HCT116 (cell line): ENCODE measurements around the gene NPR3. TPM values are rescaled to one million over a fixed set of nuclear protein-coding genes. Genes with fewer than 3 reads are reported as not detected.

Source experiments
- ATAC-seq: fragments of 200-7000 bp; cut with Tn5 transposase; 2 replicates; pipeline ENCODE4 v1.9.1; 2020; ENCODE audit warnings: mild to moderate bottlenecking, moderate library complexity
- BruUV-seq: library from RNA; stranded (reverse); fragments of 400-500 nt; replicated peaks from 2 replicates; lab custom pipeline; 2021; lab: Mats Ljungman, UMichigan
- CTCF ChIA-PET: fragments of 300-600 bp; sonication (Branson Sonifier 250); formaldehyde crosslinking; loops from one replicate; lab custom pipeline; 2021; ENCODE audit warnings: antibody characterized with exemption; lab: Charles Lee
- POLR2A ChIA-PET: fragments of 300-600, 350-600 bp; sonication (Branson Sonifier 250); formaldehyde crosslinking; loops from one replicate; lab custom pipeline; 2021; ENCODE audit warnings: antibody characterized with exemption; lab: Charles Lee
- RAD21 ChIA-PET, 2 experiments: fragments of 300-600 bp; sonication (Branson Sonifier 250); formaldehyde crosslinking; loops; one replicate each; lab custom pipeline; 2023; ENCODE audit warnings: low total read pairs in 2 of 2; ENCODE audit not compliant: uncharacterized antibody in 2 of 2, unreplicated experiment in 2 of 2, low non-redundant PET in 1 of 2; lab: Charles Lee
- DNase-seq: peaks from one replicate; pipeline ENCODE4 v3.0.0-alpha.2; 2010; ENCODE audit warnings: low read depth, low spot score
- H2AFZ ChIP-seq: fragments of 200-600 bp; shearing (Covaris generic), sonication (generic); 2 replicates; pipeline ENCODE4 v1.6.1; 2017; ENCODE audit warnings: low read depth, mixed run types, mixed read lengths, antibody characterized with exemption, low read length; ENCODE audit not compliant: poor library complexity, severe bottlenecking
- H3K27ac ChIP-seq: 2 replicates; pipeline ENCODE4 v1.5.1; 2012; ENCODE audit warnings: low read depth, low read length
- H3K27me3 ChIP-seq: fragments of 200-600 bp; sonication (generic); 2 replicates; pipeline ENCODE4 v1.6.1; 2016; ENCODE audit warnings: mixed run types, low read length, mixed read lengths; ENCODE audit not compliant: insufficient read depth
- H3K36me3 ChIP-seq, 2 experiments: fragments of 200-500 bp in 1 of 2; fragments of 200-600 bp in 1 of 2; sonication (Bioruptor generic) in 1 of 2; sonication (generic) in 1 of 2; 2 replicates each; pipeline versions ENCODE4 v1.5.1 to v1.6.1; 2014 to 2016; ENCODE audit warnings: low read length in 2 of 2, inconsistent platforms in 1 of 2, mixed read lengths in 1 of 2, mixed run types in 1 of 2; ENCODE audit not compliant: insufficient read depth in 2 of 2, control insufficient read depth in 1 of 2
- H3K4me1 ChIP-seq, 2 experiments: fragments of 200-600 bp in 1 of 2; sonication (generic) in 1 of 2; 2 replicates each; pipeline versions ENCODE4 v1.5.1 to v1.6.1; 2012 to 2017; ENCODE audit warnings: low read length in 2 of 2, inconsistent platforms in 1 of 2, mild to moderate bottlenecking in 1 of 2, mixed read lengths in 1 of 2, mixed run types in 1 of 2, moderate library complexity in 1 of 2; ENCODE audit not compliant: insufficient read depth in 2 of 2, control insufficient read depth in 1 of 2
- H3K4me2 ChIP-seq: fragments of 200-600 bp; sonication (generic); 2 replicates; pipeline ENCODE4 v1.6.1; 2017; ENCODE audit warnings: mixed run types, low read length, mixed read lengths
- H3K4me3 ChIP-seq, 2 experiments: fragments of 200-600 bp in 1 of 2; sonication (generic) in 1 of 2; replicated peaks in 1 of 2; 2 replicates each; pipeline ENCODE4 v1.5.1; 2011 to 2016; ENCODE audit warnings: low read length in 2 of 2, control low read depth in 1 of 2, low read depth in 1 of 2, mild to moderate bottlenecking in 1 of 2, mixed read lengths in 1 of 2, mixed run types in 1 of 2
- H3K79me2 ChIP-seq: fragments of 200-600 bp; sonication (generic); 2 replicates; pipeline ENCODE4 v1.6.1; 2017; ENCODE audit warnings: mild to moderate bottlenecking, mixed run types, low read length, moderate library complexity, mixed read lengths; ENCODE audit not compliant: insufficient read depth
- H3K9ac ChIP-seq: fragments of 200-600 bp; sonication (generic); 2 replicates; pipeline ENCODE4 v1.6.1; 2016; ENCODE audit warnings: low read length, mixed read lengths
- H3K9me2 ChIP-seq: fragments of 200-600 bp; sonication (generic), shearing (Covaris generic); 2 replicates; pipeline ENCODE4 v1.6.1; 2017; ENCODE audit warnings: mixed run types, mild to moderate bottlenecking, moderate library complexity; ENCODE audit not compliant: insufficient read depth
- H3K9me3 ChIP-seq, 2 experiments: fragments of 200-500 bp in 1 of 2; fragments of 200-600 bp in 1 of 2; sonication (Bioruptor generic) in 1 of 2; sonication (generic) in 1 of 2; 2 replicates each; pipeline ENCODE4 v1.6.1; 2014 to 2017; ENCODE audit warnings: low read length in 2 of 2, mixed read lengths in 2 of 2, inconsistent platforms in 1 of 2, low read depth in 1 of 2, mild to moderate bottlenecking in 1 of 2, mixed run types in 1 of 2, moderate library complexity in 1 of 2; ENCODE audit not compliant: control insufficient read depth in 1 of 2, insufficient read depth in 1 of 2
- H4K20me1 ChIP-seq: fragments of 200-600 bp; sonication (generic), shearing (Covaris generic); 2 replicates; pipeline ENCODE4 v1.6.1; 2017; ENCODE audit warnings: mixed run types, mild to moderate bottlenecking, moderate library complexity; ENCODE audit not compliant: insufficient read depth
- ATF3 ChIP-seq: IDR thresholded peaks from 2 replicates; pipeline ENCODE4 v1.6.1; 2012
- CEBPB ChIP-seq: IDR thresholded peaks from 2 replicates; pipeline ENCODE4 v1.6.1; 2012; ENCODE audit warnings: low read depth
- CTCF ChIP-seq, 3 experiments: fragments of 200-600 bp in 1 of 3; sonication (generic) in 1 of 3; IDR thresholded peaks in 2 of 3; conservative IDR thresholded peaks in 1 of 3; 2 replicates each; pipeline ENCODE4 v1.5.1; 2012 to 2017; ENCODE audit warnings: low read depth in 2 of 3, low read length in 2 of 3, antibody characterized with exemption in 1 of 3, borderline replicate concordance in 1 of 3, control low read depth in 1 of 3, mild to moderate bottlenecking in 1 of 3, mixed read lengths in 1 of 3, mixed run types in 1 of 3, moderate library complexity in 1 of 3; ENCODE audit not compliant: insufficient read depth in 1 of 3
- EGR1 ChIP-seq: IDR thresholded peaks from 2 replicates; pipeline ENCODE4 v1.6.1; 2012; ENCODE audit warnings: low read depth
- ELF1 ChIP-seq: IDR thresholded peaks from 2 replicates; pipeline ENCODE4 v1.6.1; 2012; ENCODE audit warnings: low read depth, borderline replicate concordance
- FOSL1 ChIP-seq: IDR thresholded peaks from 2 replicates; pipeline ENCODE4 v1.6.1; 2012; ENCODE audit warnings: low read depth
- JUND ChIP-seq: IDR thresholded peaks from 2 replicates; pipeline ENCODE4 v1.6.1; 2012
- MAX ChIP-seq: IDR thresholded peaks from 2 replicates; pipeline ENCODE4 v1.6.1; 2012
- RAD21 ChIP-seq: IDR thresholded peaks from 2 replicates; pipeline ENCODE4 v1.6.1; 2012; ENCODE audit warnings: low read depth, mild to moderate bottlenecking
- SP1 ChIP-seq: IDR thresholded peaks from 2 replicates; pipeline ENCODE4 v1.6.1; 2012; ENCODE audit warnings: low read depth
- SRF ChIP-seq: IDR thresholded peaks from 2 replicates; pipeline ENCODE4 v1.6.1; 2012; ENCODE audit warnings: low read depth
- ZBTB33 ChIP-seq: IDR thresholded peaks from 2 replicates; pipeline ENCODE4 v1.6.1; 2011; ENCODE audit warnings: mild to moderate bottlenecking, low read length, moderate library complexity; ENCODE audit not compliant: insufficient replicate concordance; ENCODE audit errors: extremely low read depth
- ZFX ChIP-seq: fragments of 450-650 bp; IDR thresholded peaks from 2 replicates; pipeline ENCODE4 v1.6.1; 2017
- intact Hi-C: fragments of 100-400 bp; cut with micrococcal nuclease; formaldehyde crosslinking; loops from 2 replicates; pipeline ENCODE4 v1.10.0; 2022
- total RNA-seq: library from RNA; stranded (reverse); gene quantifications from one replicate; pipeline ENCODE4 v1.2.1, GENCODE V29; 2021; ENCODE audit not compliant: unreplicated experiment

Gene NPR3
- total RNA-seq, 1 experiment from 2014 or later, result 0.39 TPM

DNA sequence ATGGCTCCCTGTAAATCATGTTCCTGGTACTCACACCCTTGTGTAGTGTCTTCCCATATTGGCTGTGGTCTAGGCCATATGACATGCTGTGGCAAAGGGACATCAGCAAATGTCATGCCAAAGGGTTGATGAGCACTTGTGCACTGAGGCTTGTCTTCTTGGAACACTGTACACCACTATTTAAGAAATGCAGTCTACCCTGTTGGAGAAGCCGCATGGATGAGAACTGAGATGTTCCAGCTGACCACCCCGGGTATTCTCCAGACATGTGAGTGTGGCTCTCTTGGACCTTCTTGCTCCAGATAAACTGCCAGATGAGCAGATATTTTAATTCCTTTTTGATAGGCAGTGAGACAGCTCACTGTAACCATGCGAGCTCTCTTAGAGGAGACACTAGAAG lies 20.5 kb upstream of the NPR3 start:
- no peak for ATAC-seq
- ChIA-PET RAD21 (no interaction called here), CTCF (interaction anchor here (0.6 to 1.4 kb wide), 6 partner anchors 16 to 609 kb away, joined by 3 to 8 read pairs (median 4); no protein-coding TSS in a partner anchor), POLR2A (interaction anchor here (0.6 kb wide), 1 partner anchor 146 kb away, joined by 3 read pairs; no protein-coding TSS in a partner anchor)
- no TSS peak for BruUV-seq
- Histone ChIP-seq H3K27me3 (no peaks in the 10 kb centered on the region), H3K27ac (no peak overlapping the region), H3K36me3 (no peaks in the 10 kb centered on the region), H3K4me2 (no peak overlapping the region), H2AFZ (no peak overlapping the region), H4K20me1 (no peaks in the 10 kb centered on the region), H3K9me2 (no peaks in the 10 kb centered on the region), H3K4me3 (no peak overlapping the region), H3K9ac (no peak overlapping the region), H3K79me2 (no peaks in the 10 kb centered on the region), H3K4me1 (no peaks in the 10 kb centered on the region), H3K9me3 (no peaks in the 10 kb centered on the region)
- TF ChIP-seq ELF1, result no peak
- no peak for TF ChIP-seq ZFX
- no peak for TF ChIP-seq ATF3
- TF ChIP-seq SP1, result no peak
- no peak for TF ChIP-seq RAD21
- no peak for TF ChIP-seq FOSL1
- DNase-seq, result no peak
- intact Hi-C loops, result loop anchor here (5.0 kb wide), 1 partner anchor 227 kb away; no protein-coding TSS in a partner anchor

GRCh38 chr5:32692036-32692746 lies 18.9 kb upstream of the NPR3 start:
- CTCF ChIA-PET, result interaction anchor here (0.8 kb wide), 2 partner anchors 17 to 160 kb away, joined by 3 to 4 read pairs; no protein-coding TSS in a partner anchor
- Histone ChIP-seq H3K27me3 (no peaks in the 10 kb centered on the region), H3K9me3 (0 out of 4 replicates have a peak, but pooled peaks cover 0 to 3% of the 10 kb centered on the region in 2 experiments), H3K9me2 (no peaks in the 10 kb centered on the region), H3K4me1 (no peaks in the 10 kb centered on the region), H4K20me1 (no peaks in the 10 kb centered on the region), H3K79me2 (no peaks in the 10 kb centered on the region), H3K27ac (no peak overlapping the region), H3K4me3 (no peak overlapping the region), H3K9ac (no peak overlapping the region), H3K36me3 (no peaks in the 10 kb centered on the region), H2AFZ (no peak overlapping the region), H3K4me2 (no peak overlapping the region)
- ATAC-seq (no peak), DNase-seq (no peak)
- no TSS peak for BruUV-seq
- RAD21 ChIA-PET, result no interaction called here
- intact Hi-C loops, result loop anchor here (5.0 kb wide), 1 partner anchor 225 kb away; no protein-coding TSS in a partner anchor
- POLR2A ChIA-PET, result no interaction called here
- no peak for TF ChIP-seq CEBPB
- TF ChIP-seq CTCF (IDR thresholded peaks at IDR 0.05 in 2 of 3, conservative IDR thresholded peaks at IDR 0.05 in 1 of 3; ENCODE audit: borderline replicate concordance in 1 of 3, insufficient read depth in 1 of 3, low read depth in 2 of 3, low read length in 2 of 3), result no peak
- TF ChIP-seq EGR1, result no peak
- TF ChIP-seq RAD21, result no peak
- no peak for TF ChIP-seq ELF1
- no peak for TF ChIP-seq JUND
- no peak for TF ChIP-seq SRF
- no peak for TF ChIP-seq ZBTB33
- TF ChIP-seq MAX, result no peak
